NOMO-1 (cell line): ENCODE results near the gene CABLES1.
"Not testable (repeated sequence)": the region's sequence is repeated elsewhere in the genome, so short reads cannot be mapped to it uniquely, and the experiment has no call there.

Experiments
- DNase-seq, 2 experiments: peaks; one replicate each; lab custom pipeline; 2025; ENCODE audit not compliant: unreplicated experiment in 2 of 2; lab: John Stamatoyannopoulos, UW

The CABLES1 gene

DNA sequence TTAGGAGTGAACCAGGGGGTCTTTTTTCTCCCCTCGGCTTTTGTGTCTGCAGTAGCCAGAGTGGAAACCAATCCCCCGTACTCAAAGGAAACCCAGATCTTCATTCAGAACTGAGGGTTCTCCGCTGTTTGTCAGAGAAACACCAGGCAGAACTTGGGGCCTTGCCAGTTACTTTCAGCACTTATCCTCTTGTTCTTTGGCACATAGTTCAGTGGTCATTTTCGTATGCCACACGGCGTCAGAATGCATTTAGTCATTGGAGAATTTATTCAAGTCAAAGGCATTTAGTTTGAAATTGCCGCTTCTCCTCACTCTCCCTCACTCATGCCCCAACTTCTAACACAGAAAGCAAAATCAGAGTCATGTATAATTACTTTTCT lies 102.9 kb downstream of the CABLES1 start:
- DNase-seq: no peak

DNA sequence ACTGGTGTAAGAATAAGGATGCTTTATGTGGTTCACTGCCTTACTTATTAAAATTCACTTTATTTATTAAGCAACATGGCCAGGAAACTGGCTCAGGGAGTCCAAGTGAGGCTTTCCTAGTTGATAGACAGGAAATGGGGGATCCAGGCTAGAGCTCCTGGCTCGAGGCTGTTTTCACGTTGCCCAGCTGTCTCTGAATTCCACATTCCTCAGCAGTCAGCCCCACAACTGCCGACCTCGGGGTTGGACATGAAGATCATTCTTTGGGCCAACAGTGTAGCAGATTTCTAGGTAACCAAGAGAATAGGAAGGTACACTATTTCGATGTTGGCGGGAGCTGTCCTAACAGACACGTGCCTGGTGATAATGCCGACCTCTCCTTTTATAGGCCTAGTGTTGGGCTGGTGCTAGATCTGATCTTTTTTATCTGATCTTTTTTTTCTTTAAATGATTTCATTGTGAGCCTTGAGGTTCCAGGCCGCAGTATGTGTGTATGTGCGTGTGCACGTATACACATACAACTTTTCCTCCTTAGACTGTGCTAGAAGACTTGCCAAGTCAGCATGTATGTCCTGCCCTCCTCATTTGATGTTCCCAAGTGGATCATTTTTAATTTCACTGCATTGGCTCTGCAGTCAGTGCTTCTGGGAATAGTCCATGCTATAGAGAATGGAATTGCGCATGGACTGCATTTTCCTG lies 103.5 kb downstream of the CABLES1 start:
- no peak for DNase-seq

DNA sequence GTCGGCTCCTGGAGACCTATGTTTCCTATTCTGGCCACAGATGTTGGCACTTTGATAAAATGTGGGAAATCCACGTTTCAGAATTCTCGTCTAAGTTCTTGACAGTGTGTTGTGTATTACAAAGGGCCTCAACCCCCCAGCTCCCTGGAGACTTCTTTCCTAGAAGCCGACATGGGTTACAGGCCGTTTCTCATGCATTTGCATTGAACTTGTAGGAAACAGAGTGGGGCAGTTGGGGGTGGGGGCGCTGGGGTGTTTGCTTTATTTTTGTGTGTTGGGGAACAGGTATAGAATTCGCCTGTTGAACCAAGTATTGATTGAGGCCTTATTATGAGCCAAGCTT lies 104.0 kb downstream of the CABLES1 start:
- DNase-seq: no peak

DNA sequence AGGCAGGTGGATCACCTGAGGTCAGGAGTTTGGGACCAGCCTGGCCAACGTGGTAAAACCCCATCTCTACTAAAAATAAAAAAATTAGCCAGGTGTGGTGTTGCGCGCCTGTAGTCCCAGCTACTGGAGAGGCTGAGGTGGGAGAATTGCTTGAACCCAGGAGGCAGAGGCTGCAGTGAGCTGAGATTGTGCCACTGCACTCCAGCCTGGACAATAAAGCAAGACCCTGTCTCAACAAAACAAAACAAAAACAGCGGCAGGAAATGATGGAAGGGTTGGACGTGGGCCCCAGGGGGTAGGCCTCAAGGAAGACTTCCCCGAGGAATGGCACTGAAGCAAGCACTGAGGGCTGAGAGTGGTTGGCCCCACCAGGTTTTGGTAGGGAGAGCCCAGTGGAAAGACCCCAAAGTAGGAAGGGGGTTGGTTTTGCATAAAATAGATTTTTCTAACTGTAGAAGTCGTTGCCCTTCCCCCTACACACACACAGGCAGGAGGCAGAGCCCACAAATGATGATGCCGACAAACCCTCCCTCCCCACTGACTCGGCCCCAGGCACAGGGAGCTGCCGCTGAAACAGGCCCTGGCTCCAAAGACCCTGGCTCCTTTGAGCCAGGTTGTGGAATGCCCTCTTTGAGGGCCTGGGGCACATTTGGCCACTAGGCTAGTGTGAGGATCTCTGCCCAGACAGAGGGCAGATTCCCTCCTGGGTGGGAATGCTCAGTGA lies 104.8 kb downstream of the CABLES1 start:
- no peak for DNase-seq

DNA sequence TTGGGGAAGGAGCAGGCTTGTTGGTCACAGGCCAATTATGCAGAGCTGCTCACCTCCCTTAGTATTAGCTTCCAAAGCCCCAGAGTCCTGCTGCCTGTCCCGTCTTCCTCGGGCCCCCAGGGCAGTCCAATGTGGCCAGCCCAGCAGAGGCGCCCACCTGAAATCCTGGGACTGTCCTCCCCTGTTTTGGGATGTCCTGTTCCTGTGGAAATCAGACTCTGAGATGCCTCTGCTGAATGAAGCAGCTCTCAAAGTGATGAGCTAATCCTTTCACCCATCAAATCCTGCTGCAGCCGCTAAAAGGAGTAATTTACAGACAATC lies 105.3 kb downstream of the CABLES1 start:
- DNase-seq: no peak

DNA sequence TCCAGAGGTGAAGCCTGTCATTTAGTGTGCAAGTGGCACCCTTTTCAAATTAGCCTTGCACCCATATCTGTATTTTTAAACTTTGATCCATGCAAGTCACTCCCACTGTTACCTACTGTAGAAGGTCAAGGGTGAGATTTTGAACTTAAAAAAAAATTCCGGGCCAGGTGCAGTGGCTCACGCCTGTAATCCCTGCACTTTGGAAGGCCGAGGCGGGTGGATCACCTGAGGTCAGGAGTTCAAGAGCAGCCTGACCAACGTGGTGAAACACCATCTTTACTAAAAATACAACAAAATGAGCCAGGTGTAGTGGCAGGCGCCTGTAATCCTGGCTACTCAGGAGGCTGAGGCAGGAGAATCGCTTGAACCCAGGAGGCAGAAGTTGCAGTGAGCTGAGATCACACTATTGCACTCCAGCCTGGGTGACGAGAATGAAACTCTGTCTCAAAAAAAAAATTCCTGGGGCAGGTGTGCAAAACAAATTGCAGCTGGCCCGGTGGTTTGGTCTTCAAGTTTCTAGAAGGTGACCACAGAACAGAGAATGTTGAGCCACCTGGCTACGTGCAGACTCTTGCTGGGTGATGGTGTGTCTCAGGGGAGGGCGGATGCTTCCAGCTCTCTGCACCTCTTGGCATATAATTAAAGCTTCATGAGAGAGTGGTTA lies 106.7 kb downstream of the CABLES1 start:
- DNase-seq: not testable (repeated sequence)

DNA sequence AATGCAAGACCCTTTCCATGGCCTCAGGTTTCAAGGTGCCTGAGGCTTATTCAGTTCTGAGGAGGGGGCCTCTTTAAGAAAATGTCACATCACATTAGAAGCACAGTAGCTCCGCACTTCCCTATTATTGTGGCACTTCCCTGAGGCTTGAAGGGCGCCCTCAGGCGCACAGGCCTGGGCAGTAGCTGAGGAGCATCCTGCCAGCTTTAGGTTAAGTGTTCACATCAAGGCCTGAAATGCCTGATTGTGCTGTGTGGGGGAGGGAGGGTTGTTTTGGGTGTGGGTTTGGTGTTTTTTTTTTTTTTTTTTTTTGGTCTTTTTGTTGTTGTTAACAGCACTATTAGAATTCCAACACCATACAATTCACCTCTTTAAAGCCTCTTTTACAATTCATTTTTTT lies 107.9 kb downstream of the CABLES1 start:
- DNase-seq: peak; percentile 45 to 70

DNA sequence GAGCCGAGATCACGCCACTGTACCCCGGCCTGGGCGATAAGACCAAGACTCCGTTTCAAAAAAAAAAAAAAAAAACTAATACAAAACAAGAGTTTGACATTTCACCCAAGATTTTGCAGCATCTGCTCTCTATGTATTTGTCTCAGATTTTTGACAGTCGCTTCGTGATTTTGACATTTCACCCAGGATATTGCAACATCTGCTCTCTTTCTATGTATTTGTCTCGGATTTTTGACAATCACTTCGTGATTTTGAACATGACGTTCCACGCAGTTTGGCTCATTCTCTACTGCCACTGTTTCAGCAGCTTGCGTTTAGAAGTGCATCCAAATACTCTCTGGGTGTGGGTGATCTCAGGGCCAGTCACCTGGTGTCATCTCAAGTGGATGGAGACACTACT lies 108.5 kb downstream of the CABLES1 start:
- no peak for DNase-seq

DNA sequence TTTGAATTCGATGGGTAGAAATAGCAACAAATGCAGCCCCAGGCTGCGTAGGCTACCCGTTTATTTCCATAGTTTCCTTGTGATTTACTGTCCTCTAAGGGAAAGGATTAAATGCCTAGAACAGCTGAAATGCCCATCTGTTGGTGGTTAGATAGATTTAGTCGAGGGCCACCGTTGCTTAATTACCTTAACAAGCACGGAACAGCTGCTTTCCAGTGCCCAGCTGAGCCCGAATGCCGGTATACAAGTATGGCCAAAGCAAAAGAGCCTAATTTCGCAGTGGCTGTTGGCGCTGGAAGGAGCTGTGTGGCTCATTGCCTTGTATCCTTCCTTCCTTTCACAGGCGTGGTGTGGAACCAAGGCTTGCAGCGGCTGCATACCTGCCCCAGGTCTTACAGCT lies 109.1 kb downstream of the CABLES1 start:
- no peak for DNase-seq

DNA sequence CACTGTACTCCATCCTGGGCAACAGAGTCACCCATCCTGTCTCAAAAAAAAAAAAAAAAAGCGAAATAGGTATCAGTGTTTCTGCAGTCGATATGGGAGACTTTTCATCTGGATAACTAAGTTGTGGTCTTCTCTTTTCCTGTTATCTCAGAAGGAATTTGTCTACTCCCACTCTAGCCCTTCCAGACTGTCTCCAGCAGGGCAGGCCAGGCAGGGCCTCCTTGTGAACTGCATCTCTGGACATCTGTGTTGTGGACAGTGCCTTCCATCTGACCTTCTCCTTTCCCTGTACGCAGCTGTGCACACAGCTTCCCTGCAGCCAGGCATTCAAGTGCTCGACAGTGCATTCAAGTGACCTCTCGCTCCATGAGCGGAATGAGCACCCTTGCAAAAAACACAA lies 110.2 kb downstream of the CABLES1 start:
- no peak for DNase-seq

DNA sequence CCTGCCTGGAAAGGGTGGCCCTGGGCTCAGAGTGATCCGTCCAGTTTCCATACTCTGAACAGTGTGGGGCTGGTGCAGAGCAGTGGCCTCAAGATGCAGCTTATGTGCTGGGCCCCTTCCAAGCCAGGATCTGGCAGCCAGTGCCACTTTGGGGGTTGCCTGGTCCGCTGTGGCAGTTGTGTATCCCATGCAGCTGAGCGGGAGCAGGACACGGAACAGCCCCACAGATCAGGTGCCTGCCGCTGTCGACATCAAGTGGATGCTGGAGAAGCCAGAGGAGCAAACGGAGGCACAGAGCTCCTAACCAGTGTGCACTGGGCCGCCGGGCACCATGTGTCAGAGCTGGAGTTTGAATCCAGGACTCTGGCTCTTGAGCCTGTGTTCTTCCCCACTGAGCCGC lies 112.0 kb downstream of the CABLES1 start:
- no peak for DNase-seq

DNA sequence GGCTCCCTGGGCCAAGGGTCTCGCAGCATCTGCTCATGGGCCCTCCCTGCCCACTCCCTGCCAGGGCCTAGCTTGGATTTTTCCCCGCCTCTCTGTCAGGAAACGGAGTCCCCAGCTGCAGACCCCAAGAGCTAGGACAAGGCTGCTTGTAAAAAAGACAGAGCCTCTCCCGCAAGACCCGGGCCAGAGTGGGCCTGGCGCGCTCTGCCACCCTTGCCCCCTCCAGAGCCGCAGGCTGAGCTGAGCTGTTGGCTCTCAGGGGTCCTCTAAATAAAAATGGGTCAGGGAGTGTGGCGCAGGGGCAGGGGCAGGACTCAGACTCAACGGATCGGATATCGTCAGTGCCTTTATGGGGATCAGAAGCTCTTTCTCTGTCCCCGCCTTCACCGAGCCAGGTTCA lies 112.6 kb downstream of the CABLES1 start:
- DNase-seq: no peak

DNA sequence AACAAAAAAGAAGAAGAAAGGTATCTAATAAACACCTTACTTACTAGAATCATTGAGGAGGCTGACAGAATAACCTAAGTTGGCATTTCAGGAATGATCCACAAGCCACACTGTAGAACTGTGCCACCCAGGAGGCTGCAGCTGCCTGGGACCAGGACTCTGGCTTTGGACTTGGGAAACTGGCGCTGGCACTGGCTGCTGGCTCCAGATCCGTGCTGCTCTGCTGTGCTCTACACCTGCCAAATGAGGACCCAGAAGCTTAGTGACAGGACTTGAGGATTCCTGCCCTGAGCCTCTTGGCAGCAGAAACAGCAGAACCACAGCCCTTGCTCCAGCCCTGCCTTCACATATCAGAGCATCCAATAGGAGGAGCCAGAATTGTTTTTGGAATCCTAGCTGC lies 113.5 kb downstream of the CABLES1 start:
- no peak for DNase-seq

DNA sequence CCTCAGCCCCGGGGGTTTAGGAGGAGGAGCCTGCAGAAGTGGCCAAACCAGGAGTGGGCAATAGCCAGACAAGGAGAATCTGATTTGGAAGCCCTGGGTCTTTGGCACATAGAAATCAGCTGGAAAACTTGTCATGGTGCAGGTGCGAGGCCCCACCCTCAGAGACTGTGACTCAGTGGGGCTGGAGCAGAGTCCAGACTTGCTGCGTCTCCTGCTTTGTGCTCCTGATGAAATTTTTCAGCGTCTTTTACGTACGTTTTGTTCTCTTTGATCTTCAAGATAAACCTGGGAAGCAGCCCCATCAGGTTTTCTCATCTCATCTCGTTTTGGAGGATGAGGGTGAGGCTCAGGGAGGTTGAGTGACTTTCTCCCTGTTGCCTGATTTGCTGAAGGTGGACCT lies 114.1 kb downstream of the CABLES1 start:
- no peak for DNase-seq

DNA sequence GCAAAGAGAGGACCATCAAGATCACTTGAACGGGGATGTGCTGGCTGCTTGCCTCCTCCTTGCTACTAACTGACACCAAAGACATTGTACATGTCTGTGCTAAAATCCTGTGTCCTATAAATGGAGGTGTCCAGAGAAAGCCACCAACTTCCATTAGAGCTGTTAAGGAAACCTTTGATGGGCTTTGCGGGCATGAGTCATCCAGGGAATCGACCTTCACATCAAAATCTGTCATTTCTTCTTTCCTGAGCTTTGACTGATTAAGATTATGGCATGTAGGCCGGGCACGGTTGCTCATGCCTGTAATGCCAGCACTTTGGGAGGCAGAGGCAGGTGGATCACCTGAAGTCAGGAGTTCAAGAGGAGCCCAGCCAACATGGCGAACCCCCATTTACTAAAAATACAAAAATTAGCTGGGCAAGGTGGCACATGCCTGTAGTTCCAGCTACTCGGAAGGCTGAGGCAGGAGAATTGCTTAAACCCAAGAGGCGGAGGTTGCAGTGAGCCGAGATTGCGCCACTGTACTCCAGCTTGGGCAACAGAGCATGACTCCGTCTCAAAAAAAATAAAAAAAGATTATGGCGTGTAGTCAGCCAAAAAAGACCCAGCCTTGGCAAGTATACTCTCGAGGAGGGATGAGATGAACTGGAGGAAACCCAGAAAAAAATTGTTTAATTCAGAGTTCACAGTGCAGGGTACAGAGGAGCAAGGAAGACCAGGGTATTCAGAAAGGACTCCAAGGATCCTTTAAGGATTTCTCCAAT lies 115.8 kb downstream of the CABLES1 start:
- DNase-seq: peak; percentile 42 to 62

DNA sequence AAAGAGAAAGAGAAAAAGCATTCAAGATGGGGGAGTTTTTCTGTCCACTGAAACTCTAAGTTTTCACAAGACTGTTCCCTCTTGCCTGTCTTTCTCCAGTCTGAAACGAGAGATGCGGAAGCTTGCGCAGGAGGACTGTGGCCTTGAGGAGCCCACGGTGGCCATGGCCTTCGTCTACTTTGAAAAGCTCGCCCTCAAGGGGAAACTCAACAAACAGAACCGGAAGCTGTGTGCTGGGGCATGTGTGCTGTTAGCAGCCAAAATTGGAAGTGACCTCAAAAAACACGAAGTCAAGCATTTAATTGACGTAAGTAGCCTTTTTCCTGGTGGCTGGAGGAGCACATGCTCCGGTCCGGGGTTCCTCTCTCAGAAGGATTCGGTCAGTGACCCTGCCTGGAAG lies 118.3 kb downstream of the CABLES1 start:
- DNase-seq: no peak

DNA sequence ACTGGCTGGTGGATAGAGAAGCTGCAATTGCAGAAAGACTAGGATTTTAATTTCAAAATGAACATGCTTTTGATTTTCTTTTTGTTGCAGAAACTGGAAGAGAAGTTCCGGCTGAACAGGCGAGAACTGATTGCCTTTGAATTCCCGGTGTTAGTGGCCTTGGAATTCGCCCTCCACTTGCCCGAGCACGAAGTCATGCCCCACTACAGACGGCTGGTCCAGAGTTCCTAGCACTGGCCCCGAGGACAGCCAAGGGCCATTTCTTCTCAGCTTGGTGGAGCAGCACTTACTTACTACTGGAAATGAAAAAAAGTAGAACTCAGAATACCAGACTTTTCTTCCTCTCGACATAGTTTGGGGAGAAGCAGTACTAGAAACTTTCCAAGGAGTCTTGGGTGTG lies 121.9 kb downstream of the CABLES1 start:
- no peak for DNase-seq

DNA sequence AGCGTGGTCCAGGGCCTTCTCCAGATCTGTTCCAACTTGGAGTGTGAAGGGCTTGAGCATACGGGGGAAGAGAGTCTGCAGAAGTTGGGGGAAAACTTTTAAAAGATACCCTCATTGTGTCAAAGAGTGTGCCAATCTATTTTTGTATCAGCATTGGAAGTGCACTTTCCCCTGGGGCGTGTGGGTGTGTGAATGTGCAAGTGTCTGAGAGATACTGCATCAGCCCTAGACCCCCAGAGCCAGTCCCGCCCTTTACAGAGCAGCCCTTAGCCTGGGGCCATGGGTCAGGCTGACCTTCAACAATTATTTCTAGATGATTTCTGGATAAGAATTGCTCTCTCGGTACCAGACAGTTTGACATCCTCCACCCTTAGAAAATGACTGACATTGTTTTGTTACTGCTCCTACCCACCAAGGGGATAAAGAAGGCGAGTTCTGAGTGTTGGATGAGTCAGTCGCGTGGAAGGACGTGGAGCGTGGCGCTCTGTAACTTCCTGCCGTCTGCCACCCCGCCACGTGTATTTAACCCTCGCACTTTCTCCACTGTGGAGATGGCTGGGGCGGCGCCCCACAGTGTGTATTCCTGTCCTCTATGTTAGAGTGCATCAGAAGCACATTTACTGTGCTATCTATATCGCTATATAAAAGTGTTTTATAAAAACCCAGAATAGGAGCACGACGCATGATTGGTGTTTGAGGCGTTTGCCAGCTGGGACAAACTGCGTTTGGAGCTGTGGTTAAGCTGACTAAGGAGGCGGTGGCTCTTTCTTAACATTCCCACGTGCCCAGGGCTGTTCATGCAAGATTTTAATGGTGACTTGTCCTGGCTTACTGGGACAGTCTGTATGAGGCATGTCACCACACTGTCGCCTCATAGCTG lies 122.6 kb downstream of the CABLES1 start:
- DNase-seq: peak in 1 of 2 experiments; percentile 12

DNA sequence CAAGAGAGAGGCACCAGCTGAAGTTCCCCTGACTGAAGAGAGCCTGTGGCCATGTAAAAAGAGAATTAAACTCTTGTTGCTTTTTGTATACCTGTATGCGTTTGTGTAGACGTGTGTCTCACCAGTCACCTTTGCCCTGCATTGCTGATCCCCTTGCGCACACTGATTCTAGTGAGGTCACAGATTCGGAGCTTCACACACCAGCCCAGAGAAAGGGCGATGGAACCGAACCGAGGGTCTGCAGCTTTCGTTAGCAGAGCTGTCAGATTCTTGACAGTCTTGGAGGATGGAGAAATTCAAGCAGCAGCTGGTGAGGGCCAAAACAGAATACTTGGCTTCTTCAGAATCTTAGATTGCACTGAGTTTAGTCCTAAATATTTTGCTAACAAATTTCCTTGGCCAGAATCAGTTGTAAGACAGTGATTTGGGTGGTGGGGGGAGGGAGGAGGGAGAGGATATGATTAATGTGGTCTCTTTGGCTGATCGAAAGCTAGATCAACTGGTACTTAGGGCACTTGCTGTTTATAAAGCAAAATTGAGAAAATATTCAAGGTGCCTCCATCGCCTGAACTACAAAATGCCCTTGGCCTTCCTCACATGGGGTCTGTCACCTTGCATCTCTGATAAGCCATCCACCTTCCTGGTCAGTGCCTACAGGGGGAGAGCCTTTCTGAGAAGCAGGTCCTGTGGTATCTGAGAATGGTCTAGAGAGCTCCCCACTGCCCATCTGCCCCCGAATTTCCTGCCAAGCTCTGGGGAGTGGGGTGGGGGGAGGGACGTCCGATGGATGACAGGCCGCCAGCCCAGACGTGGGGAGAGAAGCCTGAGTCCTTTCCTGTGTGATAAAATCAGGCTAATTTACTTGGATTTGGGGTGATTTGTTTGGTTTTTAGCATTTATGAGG lies 123.5 kb downstream of the CABLES1 start:
- no peak for DNase-seq
